SK-N-MC (cell line): Measurements from ENCODE around the gene NLGN1.

ENCODE experiments used
- EZH2 ChIP-seq: fragments of 200-600 bp; sonication (generic); IDR thresholded peaks from one replicate; pipeline ENCODE4 v1.6.1; 2017; ENCODE audit warnings: antibody characterized with exemption
- POLR2AphosphoS5 ChIP-seq: IDR thresholded peaks from 2 replicates; pipeline ENCODE4 v1.6.1; 2012; ENCODE audit warnings: mild to moderate bottlenecking, low read depth, low read length, borderline replicate concordance

GRCh38 chr3:173439004-173439403 lies 41.5 kb downstream of the NLGN1 start:
- TF ChIP-seq EZH2 (no peak), POLR2AphosphoS5 (no peak)
